Neuron (in vitro differentiated cells): Measurements from ENCODE around the gene OXGR1.

Source experiments
- H2AFZ ChIP-seq: one replicate; pipeline ENCODE4 v1.6.1; 2013; ENCODE audit warnings: low read depth, mild to moderate bottlenecking, inconsistent platforms, low read length, moderate library complexity
- H3K27me3 ChIP-seq: one replicate; pipeline ENCODE4 v1.6.1; 2013; ENCODE audit warnings: low read length; ENCODE audit not compliant: insufficient read depth
- H3K36me3 ChIP-seq: one replicate; pipeline ENCODE4 v1.6.1; 2013; ENCODE audit warnings: low read length; ENCODE audit not compliant: insufficient read depth
- H3K4me1 ChIP-seq: one replicate; pipeline ENCODE4 v1.6.1; 2013; ENCODE audit warnings: low read length; ENCODE audit not compliant: insufficient read depth
- H3K4me3 ChIP-seq: 2 replicates; pipeline ENCODE4 v1.5.1; 2013; ENCODE audit warnings: mild to moderate bottlenecking, low read length, moderate library complexity
- H3K9me3 ChIP-seq: one replicate; pipeline ENCODE4 v1.6.1; 2013; ENCODE audit warnings: low read length

Gene OXGR1

GRCh38 chr13:97018029-97018819 is 23.9 kb upstream of the OXGR1 start:
- Histone ChIP-seq H3K36me3 (no peaks in the 10 kb centered on the region), H3K27me3 (no peaks in the 10 kb centered on the region), H3K9me3 (no peaks in the 10 kb centered on the region), H3K4me3 (no peak overlapping the region), H2AFZ (peak overlapping the region; percentile 28), H3K4me1 (no peaks in the 10 kb centered on the region)

- Histone ChIP-seq H3K9me3 (no peaks in the 10 kb centered on the region), H2AFZ (no peak overlapping the region), H3K4me3 (no peak overlapping the region), H3K36me3 (no peaks in the 10 kb centered on the region), H3K4me1 (no peaks in the 10 kb centered on the region), H3K27me3 (no peaks in the 10 kb centered on the region)
These were observed 23.0 kb upstream of the OXGR1 start for GRCh38 chr13:97017322-97017721.

- Histone ChIP-seq H3K27me3 (no peaks in the 10 kb centered on the region), H3K4me1 (no peaks in the 10 kb centered on the region), H3K9me3 (no peaks in the 10 kb centered on the region), H3K36me3 (no peaks in the 10 kb centered on the region), H3K4me3 (no peak overlapping the region), H2AFZ (no peak overlapping the region)
These were observed 21.5 kb upstream of the OXGR1 start for GRCh38 chr13:97015661-97016350.

- Histone ChIP-seq H3K36me3 (no peaks in the 10 kb centered on the region), H2AFZ (no peak overlapping the region)
These were observed 18.2 kb upstream of the OXGR1 start for GRCh38 chr13:97012251-97013048.

GRCh38 chr13:97011446-97012131 is 17.3 kb upstream of the OXGR1 start:
- H2AFZ ChIP-seq = no peak overlapping the region
- H3K27me3 ChIP-seq = no peaks in the 10 kb centered on the region
- no peaks in the 10 kb centered on the region for H3K4me1 ChIP-seq
- H3K9me3 ChIP-seq = no peaks in the 10 kb centered on the region
- H3K36me3 ChIP-seq = no peaks in the 10 kb centered on the region
- H3K4me3 ChIP-seq = no peak overlapping the region

More at GRCh38 chr13:97012251-97013048, 18.2 kb upstream of the OXGR1 start:
- Histone ChIP-seq H3K4me3 (no peak overlapping the region), H3K9me3 (no peaks in the 10 kb centered on the region), H3K4me1 (no peaks in the 10 kb centered on the region), H3K27me3 (no peaks in the 10 kb centered on the region)

GRCh38 chr13:97008643-97009042 is 14.4 kb upstream of the OXGR1 start:
- Histone ChIP-seq H3K9me3 (no peaks in the 10 kb centered on the region), H3K27me3 (no peaks in the 10 kb centered on the region), H2AFZ (no peak overlapping the region), H3K36me3 (no peaks in the 10 kb centered on the region), H3K4me3 (no peak overlapping the region), H3K4me1 (peaks cover 4% of the 10 kb centered on the region)

GRCh38 chr13:97005625-97006262 is 11.5 kb upstream of the OXGR1 start:
- H3K27me3 ChIP-seq = no peaks in the 10 kb centered on the region

GRCh38 chr13:97004886-97005285 is 10.6 kb upstream of the OXGR1 start:
- Histone ChIP-seq H3K36me3 (no peaks in the 10 kb centered on the region), H3K4me3 (no peak overlapping the region), H3K4me1 (peaks cover 4% of the 10 kb centered on the region), H3K27me3 (no peaks in the 10 kb centered on the region), H3K9me3 (no peaks in the 10 kb centered on the region), H2AFZ (no peak overlapping the region)

More at GRCh38 chr13:97005625-97006262, 11.5 kb upstream of the OXGR1 start:
- peaks cover 4% of the 10 kb centered on the region for H3K4me1 ChIP-seq
- no peaks in the 10 kb centered on the region for H3K36me3 ChIP-seq
- no peak overlapping the region for H3K4me3 ChIP-seq
- H2AFZ ChIP-seq = no peak overlapping the region
- no peaks in the 10 kb centered on the region for H3K9me3 ChIP-seq

GRCh38 chr13:97004096-97004876 is 10.0 kb upstream of the OXGR1 start:
- Histone ChIP-seq H3K36me3 (no peaks in the 10 kb centered on the region), H3K9me3 (no peaks in the 10 kb centered on the region), H2AFZ (no peak overlapping the region), H3K4me1 (peaks cover 4% of the 10 kb centered on the region), H3K27me3 (no peaks in the 10 kb centered on the region), H3K4me3 (no peak overlapping the region)

GRCh38 chr13:97003071-97003470 is 8.8 kb upstream of the OXGR1 start:
- Histone ChIP-seq H3K9me3 (no peaks in the 10 kb centered on the region), H2AFZ (no peak overlapping the region), H3K4me3 (no peak overlapping the region), H3K36me3 (no peaks in the 10 kb centered on the region), H3K4me1 (peaks cover 4% of the 10 kb centered on the region), H3K27me3 (no peaks in the 10 kb centered on the region)

GRCh38 chr13:97002581-97002980 is 8.3 kb upstream of the OXGR1 start:
- Histone ChIP-seq H3K9me3 (no peaks in the 10 kb centered on the region), H3K27me3 (no peaks in the 10 kb centered on the region), H2AFZ (no peak overlapping the region), H3K4me3 (no peak overlapping the region), H3K36me3 (no peaks in the 10 kb centered on the region), H3K4me1 (peaks cover 4% of the 10 kb centered on the region)

GRCh38 chr13:97001636-97002035 is 7.4 kb upstream of the OXGR1 start:
- Histone ChIP-seq H2AFZ (no peak overlapping the region), H3K27me3 (no peaks in the 10 kb centered on the region), H3K36me3 (no peaks in the 10 kb centered on the region), H3K9me3 (no peaks in the 10 kb centered on the region), H3K4me1 (peaks cover 4% of the 10 kb centered on the region), H3K4me3 (no peak overlapping the region)
